HepG2 (cell line): Measurements from ENCODE around the gene SETD1B. TPM values are rescaled to one million over a fixed set of nuclear protein-coding genes. Genes with fewer than 3 reads are reported as not detected.

ENCODE experiments used
- ARID5B ChIP-seq: IDR thresholded peaks from 2 replicates; pipeline ENCODE4 v1.4.0; 2020; ENCODE audit warnings: mild to moderate bottlenecking, missing genetic modification reagents
- ARNT2 ChIP-seq: sonication (generic); formaldehyde crosslinking; IDR thresholded peaks from 2 replicates; pipeline ENCODE4 v1.8.0; 2022; ENCODE audit warnings: mild to moderate bottlenecking, low read depth, missing genetic modification reagents, moderate library complexity
- ATF7-NPFF ChIP-seq: sonication (generic); formaldehyde crosslinking; IDR thresholded peaks from 2 replicates; pipeline ENCODE4 v1.8.1; 2023; ENCODE audit warnings: mild to moderate bottlenecking, low read depth, missing genetic modification reagents, moderate library complexity
- BHLHE40 ChIP-seq: IDR thresholded peaks from 2 replicates; pipeline ENCODE4 v1.6.1; 2011; ENCODE audit warnings: low read length, improper control_type of control experiment
- MED1 ChIP-seq: sonication (generic); formaldehyde crosslinking; IDR thresholded peaks from 2 replicates; pipeline ENCODE4 v1.4.0; 2020; ENCODE audit warnings: missing genetic modification reagents
- MYC ChIP-seq: sonication (generic); formaldehyde crosslinking; IDR thresholded peaks from 2 replicates; pipeline ENCODE4 v1.9.0; 2021; ENCODE audit warnings: missing genetic modification reagents, borderline replicate concordance
- RFXANK ChIP-seq: IDR thresholded peaks from 2 replicates; pipeline ENCODE4 v1.6.1; 2016
- RXRA ChIP-seq: sonication (generic); formaldehyde crosslinking; IDR thresholded peaks from 2 replicates; pipeline ENCODE4 v1.5.1; 2020; ENCODE audit warnings: missing genetic modification reagents
- THAP11 ChIP-seq: IDR thresholded peaks from 2 replicates; pipeline ENCODE4 v1.6.1; 2016; ENCODE audit warnings: missing biosample characterization, missing genetic modification reagents
- U2AF2 ChIP-seq: fragments of 200-400 bp; formaldehyde crosslinking; IDR thresholded peaks from 2 replicates; pipeline ENCODE4 v1.6.1; 2017; ENCODE audit warnings: low read depth, mild to moderate bottlenecking, low read length
- XRCC5 ChIP-seq: fragments of 200-400 bp; formaldehyde crosslinking; optimal IDR thresholded peaks from 2 replicates; pipeline ENCODE3; 2017; ENCODE audit warnings: mild to moderate bottlenecking, low read length
- polyA plus RNA-seq, 8 experiments: library from polyadenylated mRNA; depleted of rRNA in 3 of 8; stranded (reverse) in 7 of 8; unstranded in 1 of 8; fragments of >200 nt; fragmentation: Illumina TruSeq in 4 of 8; extraction: Trizol in 4 of 8; gene quantifications; 2 replicates each; pipeline versions ENCODE4 v1.2.1 to v1.2.3, GENCODE V29; 2011 to 2016; ENCODE audit warnings: low read depth in 4 of 8, missing spikeins in 1 of 8, mixed read lengths in 1 of 8; ENCODE audit not compliant: insufficient read depth in 1 of 8
- total RNA-seq, 5 experiments: library from RNA; depleted of rRNA; stranded (reverse); fragments of >200 nt; fragmentation: Illumina TruSeq; extraction: Trizol; gene quantifications; 2 replicates each; pipeline ENCODE4 v1.2.3, GENCODE V29; 2016; ENCODE audit warnings: low read depth in 1 of 5
- TF ChIP-seq, protein P1 (sequence below): sonication (generic); formaldehyde crosslinking; IDR thresholded peaks from 2 replicates; pipeline ENCODE4 v1.5.0; 2020; ENCODE audit warnings: missing genetic modification reagents, mild to moderate bottlenecking, borderline replicate concordance
- TF ChIP-seq, protein P2 (sequence below): sonication (generic); formaldehyde crosslinking; IDR thresholded peaks from 2 replicates; pipeline ENCODE4 v1.4.0; 2020; ENCODE audit warnings: missing genetic modification reagents, mild to moderate bottlenecking, borderline replicate concordance
- TF ChIP-seq, protein P3 (sequence below): IDR thresholded peaks from 2 replicates; pipeline ENCODE4 v1.6.1; 2016
- TF ChIP-seq, protein P4 (sequence below): sonication (generic); formaldehyde crosslinking; IDR thresholded peaks from 2 replicates; pipeline ENCODE4 v1.4.0; 2020; ENCODE audit warnings: missing genetic modification reagents, borderline replicate concordance
- TF ChIP-seq, protein P5 (sequence below): sonication (generic); formaldehyde crosslinking; IDR thresholded peaks from 2 replicates; pipeline ENCODE4 v1.4.0; 2020; ENCODE audit warnings: missing genetic modification reagents

SETD1B gene
- total and polyA plus RNA-seq, 2 of the 13 experiments (the other 11 are each of a cell fraction or from before 2014, with no cell fraction given): 1.1 to 1.4 TPM

DNA sequence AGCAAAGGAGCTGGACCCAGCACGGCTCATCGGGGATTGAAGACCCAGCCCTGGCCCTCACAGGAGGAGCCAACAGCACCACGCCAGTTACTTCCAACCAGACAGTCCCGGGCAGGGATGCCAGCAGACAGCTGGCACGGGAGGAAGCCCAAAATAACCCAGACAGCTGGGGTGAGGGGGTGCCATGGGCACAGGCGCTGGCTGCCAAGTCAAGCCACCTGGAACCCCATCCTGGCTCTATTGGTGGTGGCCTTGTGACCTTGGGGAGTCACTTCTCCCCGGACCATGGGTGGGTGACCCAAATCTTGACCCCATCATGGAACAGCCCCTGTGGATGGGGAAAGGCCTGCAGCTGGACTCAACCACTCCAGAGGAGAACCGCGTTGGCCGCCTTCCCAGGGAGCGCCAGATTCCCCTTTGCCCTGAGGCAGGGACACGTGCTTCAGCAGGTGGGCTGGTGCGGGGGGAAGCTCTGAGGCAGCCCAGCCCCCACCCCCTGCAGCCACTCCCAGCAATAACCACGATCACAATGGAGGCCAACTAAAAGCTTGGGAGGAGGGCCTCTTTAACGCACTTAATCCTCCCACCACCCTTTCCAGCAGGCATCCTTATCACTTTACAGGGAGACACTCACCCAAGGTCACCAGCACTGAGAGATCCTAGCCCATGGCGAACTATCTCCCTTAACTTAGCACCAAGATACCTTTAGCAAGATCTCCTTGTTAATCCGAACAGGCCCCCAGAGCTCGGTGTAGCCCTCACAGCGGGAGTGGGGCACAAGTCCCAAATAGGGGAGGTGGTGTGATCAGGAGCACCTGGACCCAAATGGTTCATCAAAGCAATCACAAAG, 5.6 kb upstream of the SETD1B start (continued):
- TF ChIP-seq, protein P1, sequence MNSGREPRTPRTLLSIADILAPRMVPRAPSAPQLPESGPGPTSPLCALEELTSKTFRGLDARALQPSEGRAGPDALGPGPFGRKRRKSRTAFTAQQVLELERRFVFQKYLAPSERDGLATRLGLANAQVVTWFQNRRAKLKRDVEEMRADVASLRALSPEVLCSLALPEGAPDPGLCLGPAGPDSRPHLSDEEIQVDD: no peak; the same call in 1 of the 2 replicates
- TF ChIP-seq ATF7-NPFF: 0 out of 2 replicates have a peak, but pooled peaks have one; percentile 8
- 0 out of 2 replicates have a peak, but pooled peaks have one; percentile 42 for TF ChIP-seq MED1 (CRISPR knock-in tag)
- TF ChIP-seq RFXANK (CRISPR knock-in tag): no peak
- TF ChIP-seq BHLHE40: peak; percentile 70
- TF ChIP-seq, protein P2, sequence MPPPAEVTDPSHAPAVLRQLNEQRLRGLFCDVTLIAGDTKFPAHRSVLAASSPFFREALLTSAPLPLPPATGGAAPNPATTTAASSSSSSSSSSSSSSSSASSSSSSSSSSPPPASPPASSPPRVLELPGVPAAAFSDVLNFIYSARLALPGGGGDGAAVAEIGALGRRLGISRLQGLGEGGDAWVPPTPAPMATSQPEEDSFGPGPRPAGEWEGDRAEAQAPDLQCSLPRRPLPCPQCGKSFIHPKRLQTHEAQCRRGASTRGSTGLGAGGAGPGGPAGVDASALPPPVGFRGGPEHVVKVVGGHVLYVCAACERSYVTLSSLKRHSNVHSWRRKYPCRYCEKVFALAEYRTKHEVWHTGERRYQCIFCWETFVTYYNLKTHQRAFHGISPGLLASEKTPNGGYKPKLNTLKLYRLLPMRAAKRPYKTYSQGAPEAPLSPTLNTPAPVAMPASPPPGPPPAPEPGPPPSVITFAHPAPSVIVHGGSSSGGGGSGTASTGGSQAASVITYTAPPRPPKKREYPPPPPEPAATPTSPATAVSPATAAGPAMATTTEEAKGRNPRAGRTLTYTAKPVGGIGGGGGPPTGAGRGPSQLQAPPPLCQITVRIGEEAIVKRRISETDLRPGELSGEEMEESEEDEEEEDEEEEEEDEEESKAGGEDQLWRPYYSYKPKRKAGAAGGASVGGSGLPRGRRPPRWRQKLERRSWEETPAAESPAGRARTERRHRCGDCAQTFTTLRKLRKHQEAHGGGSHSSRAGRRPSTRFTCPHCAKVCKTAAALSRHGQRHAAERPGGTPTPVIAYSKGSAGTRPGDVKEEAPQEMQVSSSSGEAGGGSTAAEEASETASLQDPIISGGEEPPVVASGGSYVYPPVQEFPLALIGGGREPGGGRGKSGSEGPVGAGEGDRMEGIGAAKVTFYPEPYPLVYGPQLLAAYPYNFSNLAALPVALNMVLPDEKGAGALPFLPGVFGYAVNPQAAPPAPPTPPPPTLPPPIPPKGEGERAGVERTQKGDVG (CRISPR knock-in tag): 0 out of 2 replicates have a peak, but pooled peaks have one; percentile 4
- 0 out of 2 replicates have a peak, but pooled peaks have one; percentile 23 for TF ChIP-seq ARNT2 (CRISPR knock-in tag)
- TF ChIP-seq, protein P3, sequence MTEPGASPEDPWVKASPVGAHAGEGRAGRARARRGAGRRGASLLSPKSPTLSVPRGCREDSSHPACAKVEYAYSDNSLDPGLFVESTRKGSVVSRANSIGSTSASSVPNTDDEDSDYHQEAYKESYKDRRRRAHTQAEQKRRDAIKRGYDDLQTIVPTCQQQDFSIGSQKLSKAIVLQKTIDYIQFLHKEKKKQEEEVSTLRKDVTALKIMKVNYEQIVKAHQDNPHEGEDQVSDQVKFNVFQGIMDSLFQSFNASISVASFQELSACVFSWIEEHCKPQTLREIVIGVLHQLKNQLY (CRISPR knock-in tag): peak; percentile 34; the same call in 1 of the 2 replicates
- no peak for TF ChIP-seq U2AF2
- TF ChIP-seq XRCC5: peak; percentile 43
- TF ChIP-seq, protein P4, sequence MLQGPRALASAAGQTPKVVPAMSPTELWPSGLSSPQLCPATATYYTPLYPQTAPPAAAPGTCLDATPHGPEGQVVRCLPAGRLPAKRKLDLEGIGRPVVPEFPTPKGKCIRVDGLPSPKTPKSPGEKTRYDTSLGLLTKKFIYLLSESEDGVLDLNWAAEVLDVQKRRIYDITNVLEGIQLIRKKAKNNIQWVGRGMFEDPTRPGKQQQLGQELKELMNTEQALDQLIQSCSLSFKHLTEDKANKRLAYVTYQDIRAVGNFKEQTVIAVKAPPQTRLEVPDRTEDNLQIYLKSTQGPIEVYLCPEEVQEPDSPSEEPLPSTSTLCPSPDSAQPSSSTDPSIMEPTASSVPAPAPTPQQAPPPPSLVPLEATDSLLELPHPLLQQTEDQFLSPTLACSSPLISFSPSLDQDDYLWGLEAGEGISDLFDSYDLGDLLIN (CRISPR knock-in tag): no peak
- TF ChIP-seq RXRA (CRISPR knock-in tag): peak; percentile 52; the same call in 1 of the 2 replicates
- TF ChIP-seq MYC (CRISPR knock-in tag): peak; percentile 93
- TF ChIP-seq THAP11 (CRISPR knock-in tag): 0 out of 2 replicates have a peak, but pooled peaks have one; percentile 19
- peak; percentile 69 for TF ChIP-seq ARID5B (CRISPR knock-in tag)
- TF ChIP-seq, protein P5, sequence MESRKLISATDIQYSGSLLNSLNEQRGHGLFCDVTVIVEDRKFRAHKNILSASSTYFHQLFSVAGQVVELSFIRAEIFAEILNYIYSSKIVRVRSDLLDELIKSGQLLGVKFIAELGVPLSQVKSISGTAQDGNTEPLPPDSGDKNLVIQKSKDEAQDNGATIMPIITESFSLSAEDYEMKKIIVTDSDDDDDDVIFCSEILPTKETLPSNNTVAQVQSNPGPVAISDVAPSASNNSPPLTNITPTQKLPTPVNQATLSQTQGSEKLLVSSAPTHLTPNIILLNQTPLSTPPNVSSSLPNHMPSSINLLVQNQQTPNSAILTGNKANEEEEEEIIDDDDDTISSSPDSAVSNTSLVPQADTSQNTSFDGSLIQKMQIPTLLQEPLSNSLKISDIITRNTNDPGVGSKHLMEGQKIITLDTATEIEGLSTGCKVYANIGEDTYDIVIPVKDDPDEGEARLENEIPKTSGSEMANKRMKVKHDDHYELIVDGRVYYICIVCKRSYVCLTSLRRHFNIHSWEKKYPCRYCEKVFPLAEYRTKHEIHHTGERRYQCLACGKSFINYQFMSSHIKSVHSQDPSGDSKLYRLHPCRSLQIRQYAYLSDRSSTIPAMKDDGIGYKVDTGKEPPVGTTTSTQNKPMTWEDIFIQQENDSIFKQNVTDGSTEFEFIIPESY (CRISPR knock-in tag): peak; percentile 76
